ENCODE measurements around the gene FAM47C. TPM values are rescaled to one million over a fixed set of nuclear protein-coding genes. Genes with fewer than 3 reads are reported as not detected.
"Not testable (repeated sequence)": the region's sequence is repeated elsewhere in the genome, so short reads cannot be mapped to it uniquely, and the experiment has no call there.

Gene FAM47C
- total RNA-seq, 1 donor from 2014 or later = not detected

- intact Hi-C loops (cut with micrococcal nuclease); H3K36me3 Mint-ChIP-seq (ENCODE audit: low read depth); H3K27me3 Mint-ChIP-seq (ENCODE audit: insufficient read depth): not testable (repeated sequence)
These were observed 26.1 kb downstream of the FAM47C start for GRCh38 chrX:37034260-37034659.

DNA sequence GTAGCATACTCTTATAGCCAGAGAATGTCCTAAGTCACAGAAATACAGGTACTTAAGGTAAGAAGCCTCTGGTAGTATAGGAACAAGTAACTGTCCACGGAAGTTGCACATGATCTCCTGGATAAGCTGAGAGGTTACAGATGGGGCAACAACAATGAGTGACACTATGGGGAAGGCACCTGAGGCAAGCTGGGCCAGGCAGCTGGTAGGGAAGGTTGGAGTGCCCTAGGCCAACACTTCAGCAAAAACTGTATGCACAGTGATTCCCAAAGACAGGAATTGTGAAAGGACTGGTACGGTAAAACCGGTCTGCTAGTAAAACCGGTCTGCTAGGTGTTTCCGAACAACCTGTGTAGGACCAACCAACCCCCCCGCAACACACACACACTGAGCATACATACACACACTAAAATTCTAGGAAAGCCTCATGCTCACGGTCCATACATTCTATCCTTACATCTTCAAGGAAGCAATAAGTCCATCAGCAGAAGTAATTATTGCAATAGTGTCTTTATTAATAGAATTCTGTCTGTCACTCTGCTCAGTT lies 28.6 kb downstream of the FAM47C start:
- H3K9me3 Mint-ChIP-seq; H3K36me3 Mint-ChIP-seq (ENCODE audit: low read depth); H3K27ac Mint-ChIP-seq; DNase-seq (ENCODE audit: low spot score); H3K4me1 Mint-ChIP-seq (ENCODE audit: low read depth); H3K4me3 Mint-ChIP-seq; H3K27me3 Mint-ChIP-seq (ENCODE audit: insufficient read depth); intact Hi-C loops (cut with micrococcal nuclease): not testable (repeated sequence)

More at GRCh38 chrX:37034260-37034659, 26.1 kb downstream of the FAM47C start:
- not testable (repeated sequence) for H3K4me1 Mint-ChIP-seq (ENCODE audit: low read depth); H3K27ac Mint-ChIP-seq; H3K9me3 Mint-ChIP-seq; DNase-seq (ENCODE audit: low spot score); H3K4me3 Mint-ChIP-seq

DNA sequence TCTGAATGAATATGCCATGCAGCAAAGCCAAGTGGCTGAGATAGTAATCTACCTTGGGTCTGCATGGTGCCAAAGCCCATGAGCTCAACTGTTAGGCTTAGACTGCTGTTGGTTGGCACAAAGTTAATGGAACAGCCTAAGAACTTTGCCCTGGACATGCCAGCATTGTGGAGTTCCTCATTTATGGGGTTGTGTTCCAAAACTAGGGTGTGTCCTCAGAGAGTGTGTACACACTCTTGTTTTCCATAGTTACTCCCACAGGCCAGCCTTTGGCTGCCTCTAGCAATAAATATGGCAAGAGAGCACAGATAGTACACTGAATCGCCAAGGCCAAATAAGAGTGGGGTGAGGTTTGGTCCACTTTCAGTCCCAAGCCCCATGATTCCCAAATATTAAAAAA lies 30.6 kb downstream of the FAM47C start:
- H3K4me3 Mint-ChIP-seq; H3K4me1 Mint-ChIP-seq (ENCODE audit: low read depth); H3K27me3 Mint-ChIP-seq (ENCODE audit: insufficient read depth); intact Hi-C loops (cut with micrococcal nuclease); H3K9me3 Mint-ChIP-seq; H3K36me3 Mint-ChIP-seq (ENCODE audit: low read depth); H3K27ac Mint-ChIP-seq; DNase-seq (ENCODE audit: low spot score): not testable (repeated sequence)

DNA sequence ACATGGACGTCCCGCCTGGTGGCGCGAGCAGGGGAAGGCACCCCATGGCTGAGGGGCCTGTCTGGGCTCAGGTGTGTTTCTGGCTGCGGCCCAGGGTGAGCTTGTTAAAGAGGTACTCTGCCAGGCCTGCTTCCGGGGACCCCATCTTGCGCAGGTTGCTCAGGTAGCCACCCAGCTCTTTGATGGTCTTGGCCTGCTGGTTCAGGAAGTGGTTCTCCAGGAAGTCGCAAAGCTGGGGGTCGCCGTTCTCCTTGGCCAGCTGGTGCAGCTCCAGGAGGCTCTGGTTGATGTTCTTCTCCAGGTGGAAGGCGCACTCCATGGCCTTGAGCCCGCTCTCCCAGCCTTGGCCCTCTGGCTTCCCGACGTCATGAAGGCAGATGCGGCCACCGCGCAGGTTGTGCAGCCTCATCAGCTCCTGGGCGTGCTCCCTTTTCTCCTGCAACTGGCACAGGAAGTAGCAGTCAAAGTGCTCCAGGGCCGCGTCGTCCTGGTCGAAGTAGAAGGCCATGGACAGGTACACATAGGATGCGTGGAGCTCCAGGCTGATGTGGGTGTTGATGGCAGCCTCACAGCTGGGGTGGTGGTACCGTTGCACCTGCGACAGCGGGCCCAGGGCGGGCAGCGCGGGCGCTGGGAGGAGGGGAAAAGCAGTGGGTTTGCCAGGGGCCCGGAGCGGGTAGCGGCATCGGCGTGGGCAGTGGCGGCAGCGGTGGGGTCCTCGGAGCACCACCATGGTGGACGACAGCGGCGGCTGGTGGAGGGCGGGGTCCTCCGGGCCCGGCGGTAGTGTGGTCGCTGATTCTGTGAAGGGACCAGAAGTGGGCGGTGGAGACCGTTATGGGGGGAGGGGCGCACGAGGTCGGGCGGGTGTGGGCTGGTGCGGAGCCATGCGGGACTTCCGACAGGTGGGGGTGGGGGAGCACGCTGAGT lies 35.1 kb downstream of the FAM47C start:
- intact Hi-C loops (cut with micrococcal nuclease); DNase-seq (ENCODE audit: low spot score); H3K9me3 Mint-ChIP-seq; H3K36me3 Mint-ChIP-seq (ENCODE audit: low read depth); H3K4me3 Mint-ChIP-seq; H3K4me1 Mint-ChIP-seq (ENCODE audit: low read depth); H3K27ac Mint-ChIP-seq; H3K27me3 Mint-ChIP-seq (ENCODE audit: insufficient read depth): not testable (repeated sequence)

DNA sequence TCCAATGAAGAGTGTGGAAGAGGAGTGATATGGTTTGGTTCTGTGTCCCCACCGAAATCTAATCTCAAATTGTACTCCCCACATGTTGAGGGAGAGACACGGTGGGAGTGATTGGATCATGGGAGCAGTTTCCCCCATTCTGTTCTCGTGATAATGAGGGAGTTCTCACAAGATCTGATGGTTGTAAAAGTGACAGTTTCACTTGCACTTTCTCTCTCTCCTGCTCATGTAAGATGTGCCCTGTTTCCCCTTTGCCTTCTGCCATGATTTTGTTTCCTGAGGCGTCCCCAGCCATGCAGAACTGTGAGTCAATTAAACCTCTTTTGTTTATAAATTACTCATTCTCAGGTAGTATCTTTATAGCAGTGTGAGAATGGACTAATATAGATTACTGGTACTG lies 39.6 kb downstream of the FAM47C start:
- H3K27me3 Mint-ChIP-seq (ENCODE audit: insufficient read depth) = peaks cover 2% of the 10 kb centered on the region
- H3K4me1 Mint-ChIP-seq (ENCODE audit: low read depth) = no peaks in the 10 kb centered on the region
- intact Hi-C loops (cut with micrococcal nuclease) = no loop called here
- no peak overlapping the region for H3K27ac Mint-ChIP-seq
- H3K4me3 Mint-ChIP-seq = no peak overlapping the region
- H3K36me3 Mint-ChIP-seq (ENCODE audit: low read depth) = no peaks in the 10 kb centered on the region
- DNase-seq (ENCODE audit: low spot score) = no peak
- H3K9me3 Mint-ChIP-seq = no peaks in the 10 kb centered on the region

DNA sequence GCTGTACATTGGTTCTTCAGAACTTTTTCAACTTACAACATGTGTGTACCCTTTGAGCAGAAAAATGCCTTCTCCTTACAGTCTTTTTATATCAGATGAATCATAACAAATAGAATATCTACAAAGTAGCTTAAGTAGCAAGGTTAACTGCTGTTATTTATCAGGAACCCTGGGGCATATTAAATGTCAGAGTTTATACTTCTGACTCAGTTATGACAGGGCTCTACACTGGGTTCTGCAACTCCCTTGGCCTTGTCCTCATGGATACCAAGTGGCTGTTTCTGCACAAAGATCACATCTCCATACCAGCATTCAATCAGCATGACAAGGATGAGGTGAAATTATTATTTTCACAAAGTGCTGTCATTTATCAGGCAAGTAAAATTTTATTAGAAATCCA lies 49.4 kb downstream of the FAM47C start:
- H3K9me3 Mint-ChIP-seq; H3K27ac Mint-ChIP-seq; H3K27me3 Mint-ChIP-seq (ENCODE audit: insufficient read depth); DNase-seq (ENCODE audit: low spot score); H3K36me3 Mint-ChIP-seq (ENCODE audit: low read depth); H3K4me3 Mint-ChIP-seq; H3K4me1 Mint-ChIP-seq (ENCODE audit: low read depth); intact Hi-C loops (cut with micrococcal nuclease): not testable (repeated sequence)

GRCh38 chrX:37060999-37061398 lies 52.8 kb downstream of the FAM47C start:
- no peak for DNase-seq (ENCODE audit: low spot score)
- no peaks in the 10 kb centered on the region for H3K4me1 Mint-ChIP-seq (ENCODE audit: low read depth)
- intact Hi-C loops (cut with micrococcal nuclease) = no loop called here
- no peaks in the 10 kb centered on the region for H3K27me3 Mint-ChIP-seq (ENCODE audit: insufficient read depth)
- no peak overlapping the region for H3K4me3 Mint-ChIP-seq
- H3K9me3 Mint-ChIP-seq = no peaks in the 10 kb centered on the region
- no peak overlapping the region for H3K27ac Mint-ChIP-seq
- no peaks in the 10 kb centered on the region for H3K36me3 Mint-ChIP-seq (ENCODE audit: low read depth)

Measured in activated T-helper 1 cell treated with anti-CD3 and anti-CD28 coated beads, Interleukin-12 subunit alpha, Interleukin-12 subunit beta, Interleukin-2, Interleukin-4 antibody, amounts not matched to agents 30 ng/mL and 10 ng/mL and 1 ng/mL, durations not matched to agents 14 hours and 24 hours and 36 hours (primary cell).